Measurements from ENCODE around the gene PARP3.

Gene PARP3

DNA sequence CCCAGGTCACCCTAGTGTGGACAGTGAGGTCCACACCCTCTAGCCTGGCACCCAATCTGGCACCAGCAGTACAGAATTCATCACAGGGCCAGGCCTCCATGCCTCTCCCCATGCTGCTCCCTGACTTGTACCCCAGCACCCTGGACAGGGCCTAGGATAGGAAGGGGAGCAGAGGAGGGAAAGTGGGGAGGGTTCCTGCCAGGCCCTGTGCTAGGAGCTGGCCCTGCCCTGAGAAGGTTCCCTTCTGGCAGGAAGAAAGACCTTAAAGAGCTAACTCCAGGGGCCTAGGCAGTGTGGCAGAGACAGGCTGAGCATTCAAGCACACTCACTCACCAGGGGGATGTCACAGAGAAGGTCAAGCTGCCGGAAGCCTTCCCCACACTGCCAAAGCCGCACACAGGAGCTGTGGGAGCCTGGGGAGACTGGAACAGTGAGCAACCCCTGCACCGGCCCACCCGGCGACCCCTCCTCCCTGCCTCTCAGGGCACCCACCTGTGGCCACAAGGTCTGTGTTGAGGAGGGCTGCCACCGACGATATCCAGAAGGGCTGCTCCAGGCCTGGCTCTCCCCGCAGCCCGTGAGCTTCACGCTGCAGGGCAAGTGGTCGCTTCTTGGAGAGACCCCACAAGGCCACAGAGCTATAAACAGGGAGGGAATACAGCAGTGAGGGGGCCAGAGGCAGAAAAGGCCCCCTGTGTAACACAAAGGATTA lies 7.9 kb upstream of the PARP3 start:
- DNase-seq (ENCODE audit: low spot score): no peak

DNA sequence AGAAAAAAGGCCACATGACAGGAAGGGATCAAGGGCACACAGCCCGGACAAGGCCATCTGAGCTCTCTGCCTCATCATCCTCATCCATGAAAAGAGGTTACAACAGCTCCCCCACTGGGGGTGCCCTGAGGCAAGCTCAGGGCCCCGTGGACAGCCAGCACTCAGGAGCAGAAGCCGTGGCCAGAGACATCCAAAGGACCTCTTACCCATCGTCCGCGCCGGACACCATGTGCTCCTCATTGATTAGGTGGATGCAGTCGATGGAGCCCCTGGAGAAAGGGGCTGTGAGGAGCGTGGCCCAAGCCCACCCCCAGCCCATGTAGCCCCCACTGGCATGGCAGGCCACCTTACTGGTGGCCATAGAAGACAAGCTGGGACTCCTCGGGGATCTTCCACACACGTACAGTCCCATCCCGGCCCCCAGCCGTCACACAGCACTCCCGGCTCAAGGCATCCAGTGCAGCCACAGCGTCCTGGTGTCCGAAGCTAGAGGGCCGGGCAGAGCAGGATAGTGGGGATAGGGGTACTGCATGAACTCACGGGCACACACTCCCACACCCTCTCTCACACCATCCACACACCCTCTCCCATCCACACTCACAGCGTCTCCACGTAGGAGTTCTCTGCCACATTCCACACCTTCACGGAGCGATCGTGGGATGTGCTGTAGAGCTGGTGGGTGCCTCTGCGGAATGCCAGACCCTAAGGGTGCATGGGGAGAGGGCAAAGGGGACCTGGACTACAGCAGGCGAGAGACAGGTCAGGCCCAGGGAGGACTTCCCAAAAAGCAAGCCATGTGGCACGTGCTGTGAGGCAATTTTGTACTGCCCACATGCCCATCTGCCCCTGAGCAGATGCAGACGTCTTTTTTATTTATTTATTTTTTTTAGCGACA lies 6.9 kb upstream of the PARP3 start:
- no peak for DNase-seq (ENCODE audit: low spot score)

DNA sequence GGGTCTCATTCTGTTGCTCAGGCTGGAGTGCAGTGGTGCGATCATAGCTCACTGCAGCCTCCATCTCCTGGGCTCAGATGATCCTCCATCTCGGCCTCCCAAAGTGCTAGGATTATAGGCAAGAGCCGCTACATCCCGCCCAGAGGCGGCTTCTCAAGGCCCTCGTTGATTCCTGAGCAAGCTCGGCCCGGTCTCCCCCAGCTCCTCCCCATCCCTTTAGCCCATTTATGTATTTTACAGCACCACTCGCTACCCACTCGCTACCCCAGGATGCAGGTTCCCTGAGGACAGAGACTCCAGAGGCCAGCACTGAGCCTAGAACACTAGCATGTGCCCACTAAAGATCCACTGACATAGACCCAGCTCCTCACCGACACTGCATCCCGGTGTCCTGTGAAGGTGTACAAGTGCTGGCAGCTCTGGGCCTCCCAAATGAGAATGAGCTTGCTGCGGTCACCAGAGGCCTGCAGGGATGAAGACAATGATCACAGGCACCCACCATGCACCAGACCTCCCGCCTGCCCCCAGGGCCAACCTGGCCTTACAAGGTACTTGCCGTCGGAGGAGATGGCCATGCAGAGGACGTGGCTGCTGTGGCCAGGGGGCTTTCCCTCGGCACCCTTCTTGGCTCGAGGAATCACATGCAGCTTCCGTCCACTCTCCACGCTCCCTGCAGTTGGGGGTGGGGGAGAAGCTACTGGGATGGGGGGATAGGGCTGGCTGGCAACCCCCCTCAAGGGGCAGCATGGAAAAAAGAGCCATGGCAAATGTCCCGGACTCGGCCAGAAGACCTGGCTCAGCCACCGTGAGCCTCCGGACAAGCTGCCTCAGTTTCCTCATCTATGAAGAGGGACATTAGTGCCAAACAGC lies 6.0 kb upstream of the PARP3 start:
- DNase-seq (ENCODE audit: low spot score): no peak

DNA sequence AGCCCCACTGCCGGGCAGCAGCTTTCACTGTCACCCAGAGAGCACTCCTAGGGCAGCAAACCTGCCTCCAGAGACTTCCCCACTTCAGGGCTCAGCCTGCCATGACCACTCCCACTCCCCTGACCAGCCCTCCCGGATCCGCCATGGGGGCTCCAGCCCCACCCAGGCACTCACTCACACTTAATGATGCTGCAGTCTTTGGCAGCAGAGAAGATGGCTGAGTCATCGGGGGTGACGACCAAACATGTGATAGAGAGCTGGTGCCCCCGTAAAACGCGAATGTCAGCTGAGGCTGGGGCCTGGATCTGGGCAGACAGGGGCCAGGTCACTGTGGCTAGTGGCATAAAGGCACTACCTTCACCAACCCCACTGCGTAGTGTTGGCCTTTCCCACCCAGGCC lies 5.1 kb upstream of the PARP3 start:
- DNase-seq (ENCODE audit: low spot score): no peak

DNA sequence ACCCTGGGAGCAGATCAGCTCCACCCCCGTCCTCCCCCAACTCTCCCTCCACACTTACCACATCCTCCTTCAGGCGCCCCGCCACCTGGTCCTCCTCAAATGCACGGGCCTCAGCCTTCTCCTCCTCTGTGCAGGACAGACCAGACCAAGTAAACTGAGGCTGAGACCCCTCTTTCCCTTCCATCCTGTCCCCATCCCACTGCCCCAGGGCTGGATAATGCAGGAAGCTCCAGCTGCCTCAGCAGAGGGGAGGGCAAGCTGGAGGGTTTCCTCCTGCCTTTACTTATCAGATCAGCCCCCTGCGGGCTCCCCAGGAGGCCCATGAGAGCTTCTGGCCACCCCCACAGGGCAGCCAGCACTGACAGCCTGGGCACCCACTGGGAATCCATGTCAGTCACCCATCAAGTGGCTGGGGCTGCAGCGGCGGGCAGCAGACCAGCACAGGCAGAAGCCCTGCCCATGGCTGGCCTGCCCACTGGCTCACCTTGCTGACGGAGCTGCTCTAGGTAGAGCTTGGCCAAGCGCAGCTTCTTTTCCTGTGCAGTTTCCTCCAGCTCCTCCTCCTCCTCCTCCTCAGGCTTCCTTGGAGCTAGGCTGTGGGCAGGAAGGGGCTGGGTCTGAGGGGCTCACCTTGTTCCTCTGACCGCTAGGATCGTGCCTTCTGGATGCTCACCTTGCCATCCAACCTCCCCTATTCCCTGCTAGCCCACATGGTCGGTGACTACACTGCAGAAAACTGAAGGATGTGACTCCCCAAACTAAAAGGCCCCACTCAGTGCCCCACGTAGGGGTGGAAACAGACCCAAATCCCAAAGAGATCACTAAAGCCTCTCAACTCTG lies 4.3 kb upstream of the PARP3 start:
- no peak for DNase-seq (ENCODE audit: low spot score)

DNA sequence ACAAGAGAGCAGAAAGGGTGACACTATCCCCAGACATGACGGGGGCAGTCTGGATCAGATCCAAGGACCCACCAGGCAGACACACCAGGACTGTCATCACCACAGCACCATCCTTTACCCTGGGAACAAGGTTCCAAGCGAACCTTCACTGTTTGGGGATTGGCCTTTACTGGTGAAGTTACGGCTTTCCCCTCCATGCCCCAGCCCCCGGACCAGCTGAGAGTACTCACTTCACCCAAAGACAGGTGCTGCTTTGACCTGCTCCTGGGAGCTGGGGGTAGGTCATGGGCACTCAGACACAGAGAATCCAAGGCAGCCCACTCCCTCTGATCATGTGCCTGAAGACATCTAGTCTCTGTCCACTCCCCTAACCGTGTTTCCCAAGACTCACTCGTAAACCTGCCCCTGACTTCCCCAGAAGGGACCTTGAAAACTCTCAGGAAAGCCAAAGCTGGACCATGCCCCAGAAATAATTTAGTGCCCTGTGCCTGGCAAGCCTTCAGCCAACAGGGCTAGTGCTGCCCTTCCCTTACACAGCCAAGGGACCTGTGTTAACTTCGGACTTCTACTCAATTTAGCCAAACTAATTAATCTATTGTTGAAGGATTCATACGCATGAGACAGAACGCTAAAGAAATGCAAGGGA lies 3.3 kb upstream of the PARP3 start:
- DNase-seq (ENCODE audit: low spot score): no peak

DNA sequence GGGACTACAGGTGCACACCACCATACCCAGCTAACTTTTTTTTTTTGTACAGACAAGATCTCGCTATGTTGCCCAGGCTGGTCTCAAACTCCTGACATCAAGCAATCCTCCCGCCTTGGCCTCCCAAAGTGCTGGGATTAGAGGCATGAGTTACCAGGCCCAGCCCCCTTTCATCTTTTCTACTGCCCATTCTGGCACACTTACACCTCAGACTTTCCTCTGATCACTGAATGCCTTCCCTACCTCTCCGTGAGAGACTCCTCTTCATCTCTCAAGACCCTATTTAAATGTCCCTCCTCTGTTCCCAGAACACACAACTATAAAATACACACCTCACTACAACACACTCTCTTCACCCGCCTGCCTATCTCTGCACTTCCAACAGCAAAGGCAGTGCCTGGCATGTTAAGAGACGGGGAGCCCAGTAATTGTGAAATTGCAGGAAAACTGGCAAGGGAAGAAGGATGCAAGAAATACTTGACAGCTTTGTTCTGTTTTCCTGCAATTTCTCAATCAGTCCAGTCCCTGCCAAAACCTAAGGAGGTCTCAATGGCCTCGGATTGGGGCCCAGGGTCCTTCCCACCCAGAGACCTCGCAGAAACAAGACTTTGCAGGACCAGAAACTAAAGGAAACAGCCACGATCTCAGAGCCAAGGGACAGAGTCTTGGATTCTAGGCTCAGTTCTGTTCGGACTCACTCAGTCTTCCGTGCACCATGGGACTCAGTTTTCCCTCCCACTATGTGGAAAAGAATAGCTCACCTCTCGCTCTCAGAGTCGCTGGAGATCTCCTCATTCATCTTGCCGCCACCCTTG lies 1.3 kb upstream of the PARP3 start:
- DNase-seq (ENCODE audit: low spot score): no peak

DNA sequence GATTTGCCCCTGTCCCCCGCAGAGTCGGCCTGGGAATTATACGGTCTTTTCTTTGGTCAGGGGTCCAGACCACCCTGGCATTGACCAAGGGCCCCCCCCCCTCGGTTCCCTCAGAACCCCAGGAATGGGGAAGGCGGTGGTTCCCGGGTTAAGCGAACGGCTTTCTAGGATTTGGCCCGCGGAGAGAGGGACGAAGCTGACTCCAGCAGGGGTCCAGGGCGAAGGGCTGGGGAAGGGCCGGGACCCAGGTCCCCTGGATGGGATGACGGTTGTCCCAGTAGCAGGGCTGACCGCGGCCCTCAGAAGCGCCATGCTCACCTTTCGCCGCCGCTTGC lies 733 bp upstream of the PARP3 start:
- no peak for DNase-seq (ENCODE audit: low spot score)

DNA sequence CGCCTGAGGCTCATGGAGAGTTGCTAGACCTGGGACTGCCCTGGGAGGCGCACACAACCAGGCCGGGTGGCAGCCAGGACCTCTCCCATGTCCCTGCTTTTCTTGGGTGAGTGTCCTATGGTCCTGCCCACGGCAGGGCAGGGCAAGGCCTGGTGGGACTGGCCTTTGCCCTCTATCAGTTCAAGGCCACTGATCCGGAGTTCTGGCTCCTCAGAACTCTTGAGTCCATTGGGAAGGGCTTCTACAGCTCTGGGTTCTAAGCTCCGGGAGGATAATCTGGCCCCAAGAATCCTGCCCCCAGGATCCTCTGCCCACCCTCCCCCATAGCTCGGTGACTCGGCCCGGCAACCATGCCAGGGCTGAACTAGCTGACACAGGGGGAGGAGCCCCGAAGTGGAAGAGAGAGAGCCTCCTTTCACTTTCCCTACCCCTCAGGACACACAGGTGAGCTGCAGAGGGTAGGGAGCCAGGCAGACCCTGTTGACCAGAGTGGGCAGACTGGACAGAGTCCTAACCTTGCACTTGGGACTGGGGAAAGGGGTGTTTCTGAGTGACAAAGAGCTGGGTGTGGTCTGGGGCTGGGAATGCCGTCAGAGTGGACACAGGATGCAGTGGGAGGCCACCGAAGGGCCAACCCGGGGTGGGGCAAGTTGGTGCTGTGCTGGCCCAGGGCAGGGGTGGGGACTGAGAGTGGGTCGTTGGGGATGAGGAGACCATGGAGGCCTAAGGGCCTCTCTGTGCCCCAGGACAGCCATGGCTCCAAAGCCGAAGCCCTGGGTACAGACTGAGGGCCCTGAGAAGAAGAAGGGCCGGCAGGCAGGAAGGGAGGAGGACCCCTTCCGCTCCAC lies 664 bp downstream of the PARP3 start:
- DNase-seq (ENCODE audit: low spot score): no peak

DNA sequence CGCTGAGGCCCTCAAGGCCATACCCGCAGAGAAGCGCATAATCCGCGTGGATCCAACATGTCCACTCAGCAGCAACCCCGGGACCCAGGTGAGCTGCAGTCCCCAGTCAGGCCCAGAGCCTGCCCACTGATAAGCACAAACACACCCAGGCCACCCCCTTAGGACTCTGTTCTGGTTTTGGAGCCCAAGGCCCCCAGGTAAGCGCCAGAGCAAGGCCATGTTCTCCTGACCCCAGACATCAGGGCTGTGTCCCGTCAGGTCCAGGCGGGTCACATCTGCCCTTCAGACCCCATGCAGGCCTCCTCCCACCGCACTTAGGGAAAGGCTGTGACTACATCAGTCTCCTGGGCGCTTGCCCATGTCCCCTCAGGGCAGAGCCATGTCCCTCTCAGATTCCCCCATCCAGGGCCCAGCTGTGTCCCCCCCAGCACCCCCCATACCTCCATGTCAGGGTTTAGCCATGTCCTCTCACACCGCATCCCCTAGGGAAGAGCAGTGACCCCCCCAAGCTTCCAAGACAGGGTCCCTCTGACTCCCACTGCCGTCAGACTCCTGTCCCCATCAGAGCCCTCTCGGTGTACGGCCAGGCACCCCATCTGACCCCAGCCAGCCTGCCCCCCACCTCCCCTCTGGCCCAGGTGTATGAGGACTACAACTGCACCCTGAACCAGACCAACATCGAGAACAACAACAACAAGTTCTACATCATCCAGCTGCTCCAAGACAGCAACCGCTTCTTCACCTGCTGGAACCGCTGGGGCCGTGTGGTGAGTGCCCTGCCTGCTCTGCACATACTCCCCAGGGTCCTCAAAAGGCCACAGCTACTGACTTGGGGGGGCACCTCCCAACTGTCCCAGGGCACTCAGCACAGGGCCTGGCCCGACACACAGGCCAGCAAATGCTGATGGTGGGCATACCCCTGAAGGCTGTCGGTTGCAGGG lies 1.6 kb downstream of the PARP3 start:
- DNase-seq (ENCODE audit: low spot score): no peak

DNA sequence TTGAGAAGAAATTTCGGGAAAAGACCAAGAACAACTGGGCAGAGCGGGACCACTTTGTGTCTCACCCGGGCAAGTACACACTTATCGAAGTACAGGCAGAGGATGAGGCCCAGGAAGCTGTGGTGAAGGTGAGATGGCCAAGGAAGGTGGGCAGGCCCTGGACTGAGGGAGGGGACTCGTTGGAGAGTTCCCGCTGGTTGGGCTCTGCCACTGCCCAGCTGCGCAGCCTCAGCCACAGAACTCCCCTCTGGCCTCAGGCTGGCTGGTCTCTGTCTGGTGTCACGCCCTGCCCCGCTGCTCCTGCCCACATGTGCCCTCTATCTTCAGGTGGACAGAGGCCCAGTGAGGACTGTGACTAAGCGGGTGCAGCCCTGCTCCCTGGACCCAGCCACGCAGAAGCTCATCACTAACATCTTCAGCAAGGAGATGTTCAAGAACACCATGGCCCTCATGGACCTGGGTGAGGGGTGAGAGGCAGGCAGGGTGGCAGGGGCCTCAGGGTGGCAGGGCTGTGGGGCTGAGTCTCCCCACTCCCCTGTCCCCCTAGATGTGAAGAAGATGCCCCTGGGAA lies 2.4 kb downstream of the PARP3 start:
- DNase-seq (ENCODE audit: low spot score): no peak

DNA sequence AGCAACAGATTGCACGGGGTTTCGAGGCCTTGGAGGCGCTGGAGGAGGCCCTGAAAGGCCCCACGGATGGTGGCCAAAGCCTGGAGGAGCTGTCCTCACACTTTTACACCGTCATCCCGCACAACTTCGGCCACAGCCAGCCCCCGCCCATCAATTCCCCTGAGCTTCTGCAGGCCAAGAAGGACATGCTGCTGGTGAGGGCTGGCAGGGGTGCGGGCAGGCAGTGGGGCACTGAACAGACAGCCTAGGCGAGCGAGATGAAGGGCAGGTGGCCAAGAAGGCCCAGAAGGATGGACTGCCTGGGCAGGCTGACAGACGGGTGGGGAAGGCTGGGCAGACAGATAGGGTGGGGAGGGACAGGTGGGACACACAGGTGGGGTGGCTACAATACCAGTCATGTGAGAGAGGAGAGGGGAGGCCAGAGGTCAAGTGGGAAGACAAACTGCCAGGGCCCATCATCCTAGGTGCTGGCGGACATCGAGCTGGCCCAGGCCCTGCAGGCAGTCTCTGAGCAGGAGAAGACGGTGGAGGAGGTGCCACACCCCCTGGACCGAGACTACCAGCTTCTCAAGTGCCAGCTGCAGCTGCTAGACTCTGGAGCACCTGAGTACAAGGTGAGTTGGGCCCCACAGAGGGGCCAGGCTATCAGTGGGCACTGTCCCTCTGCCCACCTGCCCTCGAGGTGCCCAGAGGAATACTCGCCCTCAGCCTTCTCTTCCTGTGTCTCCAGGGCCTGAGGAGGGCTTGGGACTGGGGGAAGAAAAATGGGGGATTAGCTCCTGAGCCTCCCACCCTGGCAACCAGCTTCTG lies 3.1 kb downstream of the PARP3 start:
- no peak for DNase-seq (ENCODE audit: low spot score)

DNA sequence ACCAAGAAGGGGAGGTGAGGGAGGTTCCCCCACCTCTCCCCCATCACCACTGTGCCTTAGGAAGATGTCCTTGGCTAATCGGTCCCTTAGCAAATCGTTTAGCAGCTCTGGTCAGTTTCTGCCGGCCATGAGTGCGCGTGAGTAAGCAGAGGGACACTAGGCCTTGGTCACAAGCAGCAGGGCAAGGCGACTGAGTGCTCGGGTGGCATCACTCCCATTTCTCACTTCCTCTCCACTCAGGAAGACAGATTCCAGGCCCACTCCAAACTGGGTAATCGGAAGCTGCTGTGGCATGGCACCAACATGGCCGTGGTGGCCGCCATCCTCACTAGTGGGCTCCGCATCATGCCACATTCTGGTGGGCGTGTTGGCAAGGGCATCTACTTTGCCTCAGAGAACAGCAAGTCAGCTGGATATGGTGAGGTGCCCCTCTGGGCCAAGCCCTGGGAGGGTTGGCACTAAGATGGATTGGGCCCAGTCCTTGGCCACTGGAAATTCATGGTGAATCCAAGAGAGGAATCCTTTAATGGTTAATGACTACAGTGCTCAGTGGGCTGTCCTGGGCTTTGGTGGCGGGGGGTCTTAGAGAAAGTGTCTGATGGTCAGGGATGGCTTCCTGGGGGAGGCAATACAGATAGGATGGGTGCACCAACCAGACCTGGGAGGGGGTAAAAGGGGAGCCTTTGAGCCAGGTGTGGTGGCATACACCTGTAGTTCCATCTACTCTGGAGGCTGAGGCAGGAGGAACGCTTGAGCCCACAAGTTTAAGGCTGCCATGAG lies 4.0 kb downstream of the PARP3 start:
- no peak for DNase-seq (ENCODE audit: low spot score)

DNA sequence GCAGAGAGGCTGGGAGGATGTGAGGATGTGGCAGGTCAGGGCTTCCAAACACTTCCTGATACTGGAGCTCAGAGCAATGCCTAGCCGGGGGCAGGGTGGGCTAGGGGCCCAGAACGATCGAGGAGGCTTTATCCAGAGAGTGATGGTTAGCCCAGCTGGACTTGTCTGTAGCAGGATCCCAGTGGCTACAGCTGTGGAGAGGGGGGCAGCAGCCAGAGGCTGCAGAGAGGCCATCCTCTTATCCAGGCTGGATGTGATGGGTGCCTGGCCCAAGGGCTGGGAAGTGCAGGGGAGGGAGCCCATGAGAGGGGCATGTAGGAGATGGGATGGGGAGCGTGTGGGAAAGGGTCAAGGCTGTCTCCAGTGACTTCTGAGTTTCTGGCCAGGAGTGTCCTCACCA lies 4.6 kb downstream of the PARP3 start:
- no peak for DNase-seq (ENCODE audit: low spot score)

DNA sequence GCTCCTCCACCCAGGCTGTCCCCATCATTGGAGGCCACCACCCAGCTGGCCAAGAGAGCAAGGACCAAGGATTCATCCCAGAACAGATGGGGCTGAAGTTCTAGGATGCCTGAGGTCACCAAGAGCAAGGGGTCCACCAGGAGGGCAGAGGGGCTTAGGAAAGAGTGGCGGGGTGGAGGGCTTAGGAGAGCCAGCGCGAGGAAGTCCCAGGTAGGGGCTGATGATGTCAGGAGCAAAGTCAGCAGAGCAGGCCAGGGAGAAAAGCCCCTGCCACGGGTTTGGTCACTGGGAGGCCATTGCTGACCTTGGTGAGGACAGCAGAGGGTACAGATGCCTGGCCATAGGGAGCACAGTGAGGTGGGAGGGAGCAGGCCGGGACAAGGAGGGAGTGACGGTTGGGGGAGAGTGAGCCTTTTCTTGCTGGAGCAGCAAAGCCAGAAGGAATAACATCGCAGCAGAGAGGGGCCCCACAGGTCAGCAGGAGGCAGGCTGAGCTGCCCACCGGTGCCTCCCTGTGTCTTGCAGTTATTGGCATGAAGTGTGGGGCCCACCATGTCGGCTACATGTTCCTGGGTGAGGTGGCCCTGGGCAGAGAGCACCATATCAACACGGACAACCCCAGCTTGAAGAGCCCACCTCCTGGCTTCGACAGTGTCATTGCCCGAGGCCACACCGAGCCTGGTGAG lies 5.2 kb downstream of the PARP3 start:
- no peak for DNase-seq (ENCODE audit: low spot score)
